ENCODE measurements around the gene PIWIL4.
"Not testable (repeated sequence)": the region's sequence is repeated elsewhere in the genome, so short reads cannot be mapped to it uniquely, and the experiment has no call there.

The PIWIL4 gene

DNA sequence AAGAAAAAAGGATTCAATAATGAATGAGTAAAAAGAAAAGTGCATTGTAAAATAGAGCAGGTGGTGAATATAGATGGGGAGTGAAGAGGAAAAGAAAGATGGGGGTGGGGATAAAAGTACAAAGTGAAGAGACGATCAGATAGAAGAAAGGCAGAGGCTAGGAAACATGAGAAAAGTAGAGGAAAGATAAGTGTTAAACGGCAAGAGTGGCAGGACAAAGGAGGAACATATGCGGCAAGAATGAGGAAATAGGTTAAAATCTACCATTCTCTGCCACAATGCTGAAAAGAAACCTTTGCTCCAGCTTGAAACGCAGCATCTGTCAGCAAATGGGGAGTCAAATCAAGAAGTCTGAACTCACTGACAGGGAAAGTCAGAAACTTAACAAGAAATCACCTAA, 16.7 kb upstream of the PIWIL4 start:
- DNase-seq, result no peak

DNA sequence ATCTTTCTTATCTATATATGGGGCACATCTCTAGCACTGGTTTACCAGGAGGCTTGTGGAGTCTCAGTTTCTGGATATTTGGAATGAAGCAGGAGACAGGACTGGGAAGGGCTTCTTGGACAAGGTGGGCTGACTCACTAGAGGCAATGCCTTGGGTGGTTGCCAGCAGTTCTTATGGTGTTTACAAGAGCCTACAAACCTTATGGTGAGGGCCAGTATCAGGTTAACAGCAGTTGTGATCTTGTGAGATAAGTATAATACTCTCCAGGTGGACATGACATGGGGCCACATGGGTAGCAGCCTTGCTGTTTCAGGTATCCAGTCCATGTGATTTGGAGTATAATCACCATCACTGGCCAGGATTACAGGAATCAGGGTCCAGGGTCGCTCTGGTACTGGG, 13.2 kb upstream of the PIWIL4 start:
- no peak for DNase-seq

- not testable (repeated sequence) for DNase-seq
Observed at GRCh38 chr11:94555752-94556329, 11.3 kb upstream of the PIWIL4 start.

DNA sequence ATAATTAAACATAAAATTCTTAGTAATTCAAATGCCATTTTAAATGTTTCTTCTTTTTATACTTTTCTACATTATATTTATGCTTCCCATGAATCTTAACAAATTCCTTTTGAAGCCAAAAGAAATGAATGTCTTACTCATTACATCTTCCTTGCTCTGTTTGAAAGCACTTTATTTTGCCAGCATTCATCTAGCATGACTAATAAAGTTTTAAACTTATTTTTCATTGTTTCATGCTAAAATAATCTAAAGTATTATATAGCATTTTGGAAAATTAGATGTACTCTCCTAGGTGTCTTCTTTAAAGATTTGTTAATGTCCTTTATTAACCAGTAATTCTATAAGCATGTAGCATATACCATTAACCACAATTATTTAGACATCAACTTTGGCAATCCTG, 9.7 kb upstream of the PIWIL4 start:
- DNase-seq, result no peak

DNA sequence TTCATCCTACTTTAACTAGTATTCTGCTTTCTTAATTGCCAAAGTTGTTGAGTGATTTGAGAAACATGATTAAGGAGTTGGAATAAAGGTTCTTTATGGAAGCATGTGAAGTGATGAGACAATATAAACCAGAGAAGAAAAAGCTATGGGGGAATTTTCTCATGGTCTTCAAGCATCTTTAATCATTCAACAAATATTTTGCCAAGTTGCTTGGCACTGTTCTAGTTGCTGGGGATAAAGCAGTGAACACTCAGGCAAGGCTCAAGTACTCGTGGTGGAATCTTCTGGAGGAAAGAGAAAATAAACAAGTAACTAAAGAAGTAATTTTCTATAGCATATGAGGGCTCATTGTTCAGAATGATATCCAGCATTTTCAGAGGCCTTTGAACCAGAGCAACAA, 9.2 kb upstream of the PIWIL4 start:
- no peak for DNase-seq

GRCh38 chr11:94558468-94558867, 8.7 kb upstream of the PIWIL4 start:
- DNase-seq, result no peak

- no peak for DNase-seq
Observed at GRCh38 chr11:94558932-94559331, 8.2 kb upstream of the PIWIL4 start.

GRCh38 chr11:94559361-94559760, 7.8 kb upstream of the PIWIL4 start:
- no peak for DNase-seq

- DNase-seq, result no peak
Observed at GRCh38 chr11:94560834-94561233, 6.3 kb upstream of the PIWIL4 start.

DNA sequence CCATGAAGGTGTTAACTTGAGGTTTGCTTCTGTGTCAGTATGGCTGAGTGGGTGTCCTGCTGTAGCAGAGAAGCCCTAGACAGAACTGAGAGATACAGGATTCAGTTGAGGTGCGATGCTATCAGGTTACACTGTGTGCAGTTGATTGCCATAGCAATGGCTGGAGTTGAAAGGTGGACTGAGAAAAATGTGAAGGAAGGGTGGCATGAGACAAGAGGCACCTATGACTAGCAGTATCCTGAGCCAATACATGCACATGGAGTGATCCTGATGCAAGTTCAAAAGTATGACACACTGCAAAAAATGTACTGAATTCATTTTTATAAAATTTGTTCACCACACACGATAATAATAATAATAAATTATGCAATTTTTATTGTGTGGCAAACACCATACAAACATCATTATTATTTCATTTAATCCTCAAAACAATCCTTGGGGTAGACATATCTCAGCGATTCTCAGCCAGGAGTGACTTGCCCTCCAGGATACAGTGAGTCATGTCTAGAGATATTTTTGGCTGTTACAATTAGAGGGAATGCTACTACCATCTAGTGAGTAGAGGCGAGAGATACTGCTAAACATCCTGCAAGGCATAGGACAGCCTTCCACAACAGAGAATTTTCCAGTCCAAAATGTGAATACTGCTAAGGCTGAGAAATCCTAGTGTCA, 3.9 kb upstream of the PIWIL4 start:
- DNase-seq, result no peak

GRCh38 chr11:94563848-94564467, 3.2 kb upstream of the PIWIL4 start:
- DNase-seq, result no peak

- no peak for DNase-seq
Observed at GRCh38 chr11:94568200-94568599, 1.0 kb downstream of the PIWIL4 start.

DNA sequence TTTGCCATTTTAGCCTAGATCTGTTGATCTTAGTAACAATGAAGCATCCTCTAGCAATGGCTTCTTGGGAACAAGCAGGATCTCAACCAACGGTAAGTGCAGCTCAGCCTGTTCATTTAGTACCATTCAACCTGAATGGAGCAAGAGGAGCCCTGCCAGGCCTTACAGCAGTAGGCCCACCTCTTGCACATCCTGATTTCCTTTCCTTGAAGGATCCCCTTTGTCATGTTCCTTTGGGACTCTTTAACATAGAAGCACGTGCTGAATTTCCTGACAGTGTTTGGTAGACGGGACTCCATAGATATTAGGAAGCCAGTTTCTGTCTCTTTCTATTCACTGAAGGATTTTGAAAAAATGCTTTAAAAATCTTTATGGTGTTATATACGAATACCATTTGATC, 1.5 kb downstream of the PIWIL4 start:
- no peak for DNase-seq

DNA sequence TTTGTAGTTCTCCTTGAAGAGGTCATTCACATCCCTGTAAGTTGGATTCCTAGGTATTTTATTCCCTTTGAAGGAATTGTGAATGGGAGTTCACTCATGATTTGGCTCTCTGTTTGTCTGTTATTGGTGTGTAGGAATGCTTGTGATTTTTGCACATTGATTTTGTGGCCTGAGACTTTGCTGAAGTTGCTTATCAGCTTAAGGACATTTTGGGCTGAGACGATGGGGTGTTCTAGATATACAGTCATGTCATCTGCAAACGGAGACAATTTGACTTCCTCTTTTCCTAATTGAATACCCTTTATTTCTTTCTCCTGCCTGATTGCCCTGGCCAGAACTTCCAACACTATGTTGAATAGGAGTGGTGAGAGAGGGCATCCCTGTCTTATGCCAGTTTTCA, 5.8 kb downstream of the PIWIL4 start:
- DNase-seq, result not testable (repeated sequence)

DNA sequence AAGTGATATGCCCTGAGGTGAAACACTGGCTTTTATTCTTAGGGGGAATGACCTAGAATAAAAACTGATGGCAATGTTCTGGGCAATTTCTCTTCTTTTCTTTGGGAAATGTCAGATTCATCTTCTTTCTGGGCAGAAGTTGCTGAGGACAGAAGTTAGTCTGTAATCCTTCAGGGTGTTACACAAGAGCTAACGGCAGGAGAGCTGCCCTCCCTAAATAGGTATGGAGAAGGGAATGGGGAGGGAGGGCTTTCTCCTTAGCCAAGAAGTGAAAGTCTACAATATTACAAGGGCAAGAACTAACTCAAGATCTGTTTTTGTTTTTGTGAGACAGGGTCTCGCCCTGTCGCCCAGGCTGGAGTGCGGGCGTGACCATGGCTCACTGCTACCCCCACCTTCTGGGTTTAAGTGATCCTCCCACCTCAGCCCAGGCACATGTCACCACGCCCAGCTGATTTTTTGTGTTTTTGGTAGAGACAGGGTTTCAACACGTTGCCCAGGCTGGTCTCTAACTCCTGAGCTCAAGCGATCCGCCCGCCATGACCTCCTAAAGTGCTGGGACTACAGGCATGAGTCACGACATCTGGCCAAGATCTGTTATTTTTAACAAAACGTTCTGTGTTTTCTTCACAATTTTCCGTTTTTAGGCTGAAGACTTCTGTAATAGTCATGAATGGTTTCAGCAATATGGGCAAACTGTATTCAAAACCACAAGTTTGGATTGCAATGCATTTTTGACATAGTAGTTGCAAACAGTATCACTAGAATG, 7.2 kb downstream of the PIWIL4 start:
- DNase-seq, result no peak

- DNase-seq, result no peak
Observed at GRCh38 chr11:94576306-94576705, 9.1 kb downstream of the PIWIL4 start.

- no peak for DNase-seq
Observed at GRCh38 chr11:94577841-94578240, 10.7 kb downstream of the PIWIL4 start.

DNA sequence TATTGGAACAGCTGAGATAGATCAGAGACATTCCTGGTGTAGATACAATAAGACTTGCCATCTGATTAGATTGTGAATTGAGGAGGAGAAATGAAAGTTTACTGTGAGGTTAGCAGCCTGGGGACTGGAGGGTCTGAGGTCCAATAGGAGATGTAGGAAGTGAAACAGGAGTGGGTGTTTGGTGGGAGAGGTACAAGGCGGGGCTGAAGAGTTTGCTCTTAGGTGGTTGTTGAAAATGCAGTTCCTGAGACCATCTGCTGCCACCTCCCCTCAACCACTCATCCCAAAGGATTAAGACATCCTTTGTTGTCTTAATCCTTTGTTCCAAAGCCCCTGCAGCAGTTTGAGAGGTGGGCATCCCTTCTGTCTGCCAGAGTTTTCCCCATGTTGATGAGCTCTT, 14.8 kb downstream of the PIWIL4 start:
- no peak for DNase-seq

DNA sequence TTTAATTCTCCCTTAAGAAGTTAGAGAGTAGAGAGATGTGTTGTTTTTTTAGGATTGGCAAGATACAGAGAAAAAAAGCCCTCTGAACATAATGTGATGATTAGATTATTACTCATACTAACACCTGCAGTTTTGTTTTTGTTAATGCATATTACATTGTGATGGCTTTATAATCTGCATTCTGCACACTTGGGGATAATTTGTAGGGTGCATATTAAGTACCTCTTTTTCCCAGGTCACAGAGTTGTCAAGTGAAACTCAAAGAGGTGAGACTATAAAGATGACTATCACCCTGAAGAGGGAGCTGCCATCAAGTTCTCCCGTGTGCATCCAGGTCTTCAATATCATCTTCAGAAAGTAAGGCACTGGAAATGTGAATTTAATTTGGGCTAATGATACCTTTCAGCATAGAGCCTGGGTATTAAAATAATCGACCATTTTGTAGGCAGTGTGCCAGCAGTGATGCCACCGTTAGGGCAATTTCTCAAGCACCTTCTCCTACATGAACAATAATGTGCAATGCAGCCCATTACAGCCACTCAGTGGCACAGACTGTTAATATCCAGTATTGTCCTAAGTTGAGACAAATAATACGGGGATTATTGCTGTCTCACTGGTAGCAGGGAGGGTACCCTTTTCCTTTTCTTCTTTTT, 16.2 kb downstream of the PIWIL4 start:
- DNase-seq, result no peak

DNA sequence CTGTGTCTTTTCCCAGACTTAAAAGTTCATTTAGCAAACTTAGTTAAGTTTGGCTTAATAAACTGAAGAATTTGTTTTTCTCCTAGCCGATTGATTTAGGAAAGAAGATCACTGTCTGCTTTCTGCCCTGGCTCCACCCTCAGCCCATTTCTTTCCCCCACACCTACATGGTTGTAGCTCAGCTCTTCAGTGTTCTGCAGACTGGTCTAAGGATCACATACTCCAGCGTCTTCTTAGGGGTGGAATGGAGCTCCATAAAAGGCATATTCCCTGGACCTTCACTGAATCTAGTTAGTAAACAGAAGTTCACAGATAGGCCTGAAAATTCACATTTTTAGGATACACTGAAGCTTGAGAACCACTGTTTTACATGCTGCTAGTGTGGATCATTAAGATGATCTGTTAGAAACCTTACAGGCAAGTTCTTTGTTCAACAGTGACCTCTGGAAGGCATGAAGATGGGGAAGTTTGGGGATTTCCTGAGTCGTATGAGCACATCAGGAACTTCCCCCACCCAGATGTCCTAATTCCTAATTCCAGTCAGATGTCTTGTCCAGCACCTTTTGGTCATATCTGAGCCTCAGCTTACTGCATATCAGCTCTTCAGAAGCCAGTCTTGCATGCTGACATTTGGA, 16.8 kb downstream of the PIWIL4 start:
- no peak for DNase-seq

DNA sequence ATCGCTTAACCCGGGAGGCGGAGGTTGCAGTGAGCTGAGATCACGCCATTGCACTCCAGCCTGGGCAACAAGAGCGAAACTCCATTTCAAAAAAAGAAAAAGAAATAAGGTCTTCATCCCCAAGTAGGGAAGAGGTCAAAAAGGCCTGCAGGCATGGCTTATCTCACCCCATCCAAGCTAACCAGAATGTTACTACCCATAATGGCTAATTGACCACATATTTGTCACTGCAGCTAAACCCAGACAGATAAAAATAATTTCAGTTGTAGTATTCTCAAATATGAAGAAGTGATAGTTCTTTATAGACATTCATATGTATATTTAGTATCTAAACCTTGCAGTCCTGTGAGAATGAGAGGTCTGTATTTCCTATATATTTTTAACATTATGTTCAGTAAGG, 17.8 kb downstream of the PIWIL4 start:
- no peak for DNase-seq

DNA sequence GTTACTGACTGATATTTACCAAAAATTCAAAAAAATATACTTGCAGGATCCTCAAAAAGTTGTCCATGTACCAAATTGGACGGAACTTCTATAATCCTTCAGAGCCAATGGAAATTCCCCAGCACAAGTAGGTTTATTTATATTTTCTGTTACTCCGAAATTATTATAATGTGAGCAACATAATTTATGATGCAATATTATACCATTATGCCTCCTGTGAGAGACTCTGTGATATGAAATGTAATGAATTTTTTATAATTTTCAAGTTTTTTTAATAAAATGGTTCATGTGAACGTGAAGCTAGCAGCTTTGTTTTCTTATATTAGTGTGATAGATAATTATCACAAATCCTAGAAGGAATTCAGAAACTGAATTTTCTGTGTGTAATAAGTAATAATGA, 18.2 kb downstream of the PIWIL4 start:
- DNase-seq, result no peak

DNA sequence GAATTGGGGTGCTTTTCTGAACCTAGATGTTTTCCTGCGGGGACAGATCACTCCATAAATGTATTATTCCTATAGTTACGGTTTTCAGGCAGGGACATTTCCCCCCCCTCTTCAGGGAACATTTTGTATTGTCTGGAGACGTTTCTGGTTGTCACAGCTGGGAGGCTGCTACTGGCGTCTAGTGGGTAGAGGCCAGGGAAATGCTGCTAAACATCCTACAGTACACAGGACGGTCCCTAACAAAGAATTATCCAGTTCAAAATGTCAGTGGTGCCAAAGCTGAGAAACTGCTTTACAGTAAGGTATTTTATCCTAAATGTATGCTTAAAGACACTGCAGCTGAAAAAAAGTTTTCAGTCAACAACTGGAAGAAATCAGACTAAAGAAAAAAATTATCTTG, 19.4 kb downstream of the PIWIL4 start:
- DNase-seq, result no peak

All from stimulated activated CD4-positive, alpha-beta T cell treated with anti-CD3 and anti-CD28 coated beads, Interleukin-12 subunit alpha, Interleukin-12 subunit beta, amount 100 ng/mL, for 4 hours (primary cell).